ENCODE data around the gene STK32C.

Gene STK32C

DNA sequence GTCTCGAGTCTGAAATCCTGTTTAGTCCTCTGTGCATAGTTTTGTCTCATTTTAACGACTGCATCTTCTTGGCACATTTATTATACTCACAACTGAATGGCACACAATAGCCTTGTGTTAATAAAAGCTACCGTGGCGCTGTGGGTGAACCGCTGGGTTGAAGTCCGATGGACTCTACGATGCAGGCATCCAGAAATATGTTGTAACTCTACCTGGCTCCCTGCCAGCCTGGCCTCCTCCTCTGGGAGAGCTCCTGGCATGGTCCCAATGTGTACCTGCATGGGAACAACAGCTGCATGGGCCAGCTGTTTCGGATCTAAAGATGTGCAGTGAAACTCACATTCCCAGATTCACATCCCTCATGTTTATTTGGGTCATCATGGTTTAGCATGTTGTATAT lies 124.7 kb downstream of the STK32C start:
- DNase-seq (ENCODE audit: insufficient read length, low spot score), result no peak
- no peak for FAIRE-seq
- TF ChIP-seq POLR2A (IDR thresholded peaks at IDR 0.05; ENCODE audit: low read depth, low read length), result no peak

DNA sequence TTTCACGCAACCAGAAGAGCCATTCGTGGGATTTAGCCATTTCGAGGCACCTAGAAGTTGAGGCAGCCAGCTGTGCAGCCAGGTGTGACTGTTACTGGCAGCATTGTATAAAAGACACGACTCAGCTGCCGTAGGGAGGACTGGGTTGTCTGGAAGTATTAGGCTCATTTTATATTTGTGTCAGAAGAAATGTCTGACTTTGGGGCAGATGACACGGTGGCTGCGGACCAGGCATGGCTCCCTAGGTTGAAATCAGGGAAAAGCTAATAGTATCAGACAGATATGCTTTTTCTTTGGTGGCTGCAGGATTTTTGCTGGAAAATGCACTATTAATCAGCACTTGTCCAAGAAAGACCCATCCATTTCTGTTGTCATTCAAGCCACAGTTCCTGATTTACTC lies 125.2 kb downstream of the STK32C start:
- no peak for TF ChIP-seq POLR2A (IDR thresholded peaks at IDR 0.05; ENCODE audit: low read depth, low read length)
- DNase-seq (ENCODE audit: insufficient read length, low spot score), result no peak
- FAIRE-seq, result no peak

DNA sequence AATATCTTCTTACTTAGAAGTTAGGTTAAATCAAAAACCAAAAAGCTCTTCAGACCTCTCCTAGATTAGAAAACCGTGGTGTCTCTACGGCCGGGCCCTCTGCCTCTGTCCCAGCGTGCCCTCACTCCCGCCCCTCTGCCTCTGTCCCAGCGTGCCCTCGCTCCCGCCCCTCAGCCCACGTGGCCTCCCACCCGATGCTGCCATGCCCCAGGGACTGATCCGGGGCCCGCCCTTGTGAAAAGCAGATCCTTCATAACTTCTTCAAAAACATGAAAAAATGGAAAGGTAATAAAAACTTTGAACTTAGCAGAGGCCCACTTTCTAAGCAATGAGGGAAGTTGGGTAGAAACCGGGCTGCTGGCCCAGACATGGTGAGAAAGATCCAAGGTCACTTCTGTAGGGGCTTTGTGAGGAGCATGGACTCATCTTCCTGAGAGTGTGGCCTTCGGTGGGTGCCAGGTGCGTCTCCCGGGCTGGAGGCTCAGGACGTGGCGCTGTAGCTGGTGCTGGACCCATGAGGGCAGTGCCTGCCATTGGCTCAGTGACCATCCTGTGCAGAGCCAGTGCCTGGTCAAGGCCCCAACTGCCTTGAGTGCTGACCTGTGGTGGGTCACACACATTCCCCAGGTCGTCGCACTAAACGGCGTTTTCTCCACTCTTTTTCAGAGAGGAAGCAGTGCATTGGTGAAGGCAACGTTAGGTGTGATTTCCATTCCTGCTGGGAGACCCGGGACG lies 125.9 kb downstream of the STK32C start:
- TF ChIP-seq POLR2A (IDR thresholded peaks at IDR 0.05; ENCODE audit: low read depth, low read length), result no peak
- no peak for DNase-seq (ENCODE audit: insufficient read length, low spot score)
- no peak for FAIRE-seq

DNA sequence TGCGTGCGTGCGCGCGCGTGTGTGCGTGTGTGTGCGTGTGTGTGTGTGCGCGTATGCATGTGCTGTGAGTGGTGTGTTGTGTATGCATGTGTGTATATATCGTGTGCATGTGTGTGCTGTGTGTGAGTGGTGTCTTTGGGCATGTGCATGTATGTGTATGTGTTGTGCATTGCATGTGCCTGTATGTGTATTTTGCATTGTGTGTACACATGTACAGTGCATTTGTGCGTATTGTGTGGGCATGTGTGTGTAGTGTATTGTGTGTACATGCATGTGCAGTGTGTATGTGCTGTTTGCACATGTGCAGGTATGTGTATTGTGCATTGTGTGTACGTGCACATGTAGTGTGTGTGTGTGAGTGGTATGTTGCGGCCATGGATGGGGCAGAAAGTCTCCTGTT lies 127.0 kb downstream of the STK32C start:
- no peak for FAIRE-seq
- DNase-seq (ENCODE audit: insufficient read length, low spot score), result no peak
- no peak for TF ChIP-seq POLR2A (IDR thresholded peaks at IDR 0.05; ENCODE audit: low read depth, low read length)

DNA sequence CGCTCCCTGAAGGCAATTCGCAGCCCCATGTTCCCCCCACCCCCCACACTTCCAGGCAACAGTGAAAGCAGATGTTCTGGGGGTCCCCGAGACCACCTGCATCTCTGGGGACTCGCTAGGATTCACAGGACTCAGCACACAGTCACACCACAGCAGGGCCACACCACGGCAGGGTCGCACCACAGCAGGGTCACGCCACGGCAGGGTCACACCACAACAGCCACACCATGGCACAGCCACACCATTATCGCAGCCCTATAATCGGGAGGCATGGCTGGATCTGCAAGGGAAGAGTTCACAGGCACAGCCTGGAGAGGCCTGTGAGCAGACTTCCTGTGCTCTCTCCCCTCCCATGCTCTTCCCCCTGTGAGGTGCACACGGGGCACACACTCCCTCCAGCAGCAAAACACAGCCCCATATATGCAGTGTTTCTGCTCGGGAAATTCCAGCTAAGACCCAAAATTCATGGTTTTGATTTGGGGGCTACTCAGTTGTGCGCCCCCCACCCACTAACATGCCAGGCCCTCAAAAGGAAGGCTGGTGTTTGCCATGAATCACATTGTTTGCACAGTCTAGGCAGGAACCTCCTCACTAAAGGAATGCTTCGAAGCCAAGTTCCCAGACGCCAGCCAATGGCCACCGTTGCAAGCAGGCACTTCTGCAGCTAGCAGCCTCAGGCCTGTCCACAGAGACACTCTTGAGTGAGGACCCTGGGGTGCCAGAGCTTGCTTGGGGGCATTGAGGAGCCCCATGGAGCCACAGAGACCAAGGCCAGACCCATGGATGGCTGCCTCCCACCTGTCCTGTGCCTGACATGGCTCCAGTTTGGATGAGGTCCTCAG lies 128.0 kb downstream of the STK32C start:
- DNase-seq (ENCODE audit: insufficient read length, low spot score) (no peak), FAIRE-seq (no peak)

DNA sequence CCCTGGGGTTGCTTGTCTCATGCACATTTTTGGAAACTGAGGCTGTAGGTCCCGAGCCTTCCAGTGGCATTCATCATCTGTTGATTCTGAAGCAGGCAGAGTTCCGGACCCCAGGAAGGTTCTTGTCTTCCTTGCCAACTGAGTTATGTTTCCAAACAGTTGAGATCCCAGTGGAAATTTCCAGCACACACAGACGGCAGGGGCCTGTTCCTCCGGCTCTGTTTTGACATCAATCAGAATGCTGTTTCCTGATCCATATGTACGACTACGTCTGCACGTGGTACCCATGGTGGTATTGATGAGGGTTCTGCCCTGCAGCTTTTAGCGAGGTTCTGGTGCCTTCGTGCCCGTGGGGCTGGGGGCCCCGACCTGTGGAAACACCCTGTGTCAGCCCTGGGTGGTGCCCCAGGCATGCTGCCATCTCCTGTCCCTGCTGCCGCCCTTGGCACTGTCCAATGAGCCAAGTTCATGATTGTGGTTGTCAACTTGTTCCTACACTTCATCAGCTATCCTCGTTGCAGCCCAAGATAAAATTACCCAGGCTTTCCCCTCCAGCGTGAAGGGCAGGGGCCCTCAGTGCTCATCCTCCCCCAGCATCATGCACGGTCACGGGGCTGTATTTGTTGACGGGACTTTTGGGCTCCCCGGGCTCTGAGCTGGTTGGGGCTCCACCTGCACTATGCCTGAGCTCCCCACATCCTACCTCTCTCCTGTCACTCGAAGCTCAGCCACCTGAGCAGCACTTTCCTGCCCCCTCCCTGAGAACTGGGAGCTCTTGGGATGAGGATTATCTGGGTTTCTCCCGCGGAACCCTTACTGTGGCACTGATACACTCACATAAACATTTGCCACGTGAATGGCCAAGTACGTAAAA lies 128.8 kb downstream of the STK32C start:
- FAIRE-seq (no peak), DNase-seq (ENCODE audit: insufficient read length, low spot score) (no peak)
- TF ChIP-seq POLR2A (IDR thresholded peaks at IDR 0.05; ENCODE audit: low read depth, low read length), result no peak

More for the DNA sequence above, 128.0 kb downstream of the STK32C start:
- TF ChIP-seq POLR2A (IDR thresholded peaks at IDR 0.05; ENCODE audit: low read depth, low read length), result no peak

DNA sequence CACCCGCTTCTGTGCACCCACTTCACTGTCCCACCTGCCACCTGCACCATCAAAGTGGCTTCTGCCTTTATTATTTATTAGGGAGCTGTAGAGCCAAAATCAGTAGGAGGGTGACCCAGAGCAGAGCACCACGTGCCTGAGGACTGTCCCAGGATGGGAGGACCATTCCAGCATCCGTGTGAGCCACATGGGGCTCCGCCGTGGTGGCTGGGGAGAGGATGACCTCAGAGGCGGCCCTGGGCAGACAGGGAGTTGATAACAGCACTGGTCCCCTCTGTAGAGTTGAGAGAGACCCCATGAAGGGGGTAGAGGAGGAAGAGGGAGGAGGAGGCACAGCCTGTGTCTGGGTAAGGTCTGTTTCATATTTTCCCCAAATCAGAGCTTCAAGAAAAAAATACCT lies 129.7 kb downstream of the STK32C start:
- DNase-seq (ENCODE audit: insufficient read length, low spot score), result no peak
- no peak for FAIRE-seq
- no peak for TF ChIP-seq POLR2A (IDR thresholded peaks at IDR 0.05; ENCODE audit: low read depth, low read length)

DNA sequence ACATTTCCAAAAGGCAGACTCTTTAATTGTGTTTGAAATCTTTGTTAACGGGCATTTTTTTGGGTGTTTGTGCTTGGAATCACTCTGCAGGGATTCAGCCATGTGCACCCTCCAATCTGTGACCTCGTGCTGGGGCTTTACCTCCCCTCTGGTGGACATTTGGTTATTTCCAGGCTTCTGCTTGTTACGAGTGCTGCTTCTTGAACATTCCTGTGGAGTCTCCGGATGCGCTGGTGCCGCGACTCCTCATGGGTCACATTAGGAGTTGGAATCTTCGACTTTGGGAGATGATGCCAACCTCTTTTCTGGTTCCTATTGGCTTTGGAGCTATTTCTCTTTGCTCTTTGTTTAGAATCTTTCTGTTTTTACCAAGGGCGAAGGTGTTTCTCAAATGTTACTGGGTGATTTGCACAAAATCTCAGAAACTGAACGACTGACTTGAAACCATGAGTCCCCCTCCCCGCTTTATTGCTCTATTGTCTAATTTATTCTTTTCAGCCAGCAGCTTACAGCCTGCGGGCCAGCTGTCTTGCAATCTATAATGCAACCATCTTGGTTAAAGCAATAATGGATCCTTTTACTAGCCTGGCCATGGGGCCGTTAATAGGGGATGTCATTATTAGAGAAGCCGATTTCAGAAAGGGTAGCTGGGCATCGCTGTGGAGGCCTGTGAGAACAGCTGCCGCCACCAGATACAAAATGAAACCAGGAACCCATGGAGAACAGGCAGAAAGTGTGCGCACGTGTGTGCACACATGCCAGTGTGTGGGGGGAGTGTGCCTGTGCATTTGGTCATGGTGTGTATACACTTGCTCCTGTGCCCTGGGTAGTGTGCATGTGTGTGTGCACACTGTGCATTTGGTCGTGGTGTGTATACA lies 130.9 kb downstream of the STK32C start:
- FAIRE-seq (no peak), DNase-seq (ENCODE audit: insufficient read length, low spot score) (no peak)
- no peak for TF ChIP-seq POLR2A (IDR thresholded peaks at IDR 0.05; ENCODE audit: low read depth, low read length)

DNA sequence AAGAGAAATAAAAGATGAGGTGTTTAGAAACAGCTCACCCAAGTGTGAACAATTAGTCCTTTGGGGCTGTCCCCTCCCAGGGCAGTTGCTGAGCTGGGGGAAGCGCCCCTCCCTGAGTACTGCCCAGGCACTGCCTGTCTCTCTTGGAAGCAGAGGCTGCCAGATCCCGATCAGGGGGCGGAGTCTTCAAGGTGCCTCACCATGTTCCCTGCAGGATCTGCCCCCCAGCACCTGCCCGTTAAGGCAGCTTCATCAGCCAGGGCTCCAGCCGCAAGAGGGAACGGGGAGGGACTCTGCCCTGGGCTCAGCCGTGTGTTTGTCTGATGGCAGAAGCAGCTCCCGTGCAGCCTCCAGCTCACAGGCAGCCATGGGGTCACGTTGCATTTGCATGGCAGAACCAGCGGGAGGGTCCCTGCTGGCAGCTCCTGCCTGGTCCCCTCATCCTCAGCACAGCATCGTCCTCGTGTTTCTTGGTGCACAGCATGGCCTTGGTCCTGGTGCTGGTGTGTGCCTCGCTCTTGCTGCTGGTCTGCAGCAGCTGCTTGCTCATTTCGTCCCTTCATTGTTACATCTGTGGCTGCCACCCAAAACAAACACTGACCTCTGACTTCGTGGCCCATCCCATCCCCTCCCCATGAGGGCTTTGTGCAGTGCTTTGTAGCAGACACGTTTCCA lies 131.7 kb downstream of the STK32C start:
- TF ChIP-seq POLR2A (IDR thresholded peaks at IDR 0.05; ENCODE audit: low read depth, low read length), result no peak
- FAIRE-seq, result no peak
- DNase-seq (ENCODE audit: insufficient read length, low spot score), result no peak

DNA sequence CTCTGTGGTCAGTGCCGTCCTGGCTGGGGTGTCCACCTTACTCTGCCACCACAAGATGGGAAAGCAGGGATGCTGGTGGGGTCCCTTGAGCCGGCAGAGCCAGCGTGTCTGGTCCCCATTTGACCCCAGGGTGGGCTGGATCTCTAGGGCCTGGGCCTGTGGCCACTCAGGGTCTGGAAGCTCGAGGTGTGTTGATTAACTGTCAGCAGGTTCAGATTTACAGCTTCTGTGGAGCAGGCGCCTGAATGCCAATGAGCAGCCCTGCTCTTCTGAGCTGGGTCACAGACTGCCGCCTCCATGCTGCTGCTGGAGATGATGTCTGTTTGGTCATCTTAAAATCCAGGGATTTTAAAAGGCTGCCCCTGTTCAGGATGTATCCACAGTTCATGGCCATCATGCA lies 132.3 kb downstream of the STK32C start:
- no peak for FAIRE-seq
- DNase-seq (ENCODE audit: insufficient read length, low spot score), result no peak
- TF ChIP-seq POLR2A (IDR thresholded peaks at IDR 0.05; ENCODE audit: low read depth, low read length), result no peak

DNA sequence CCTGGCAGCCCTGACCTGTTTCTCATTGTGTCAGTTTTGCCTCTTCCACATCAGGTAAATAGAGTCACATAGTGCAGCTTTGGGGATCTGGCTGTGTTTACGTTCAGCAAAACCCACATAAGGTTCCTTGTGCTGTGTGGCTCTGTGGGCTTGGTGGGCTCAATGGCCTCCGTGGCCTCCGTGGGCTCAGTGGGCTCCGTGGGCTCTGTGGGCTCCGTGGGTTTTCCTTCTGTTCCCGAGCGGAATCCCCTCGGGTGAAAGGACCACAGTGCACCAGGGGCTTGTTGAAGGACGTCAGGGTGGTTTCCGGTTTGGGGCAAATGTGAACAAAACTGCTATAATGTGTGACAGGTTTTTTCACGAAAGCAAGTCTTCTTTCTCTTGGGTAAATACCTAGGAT lies 133.5 kb downstream of the STK32C start:
- FAIRE-seq (no peak), DNase-seq (ENCODE audit: insufficient read length, low spot score) (no peak)
- no peak for TF ChIP-seq POLR2A (IDR thresholded peaks at IDR 0.05; ENCODE audit: low read depth, low read length)

DNA sequence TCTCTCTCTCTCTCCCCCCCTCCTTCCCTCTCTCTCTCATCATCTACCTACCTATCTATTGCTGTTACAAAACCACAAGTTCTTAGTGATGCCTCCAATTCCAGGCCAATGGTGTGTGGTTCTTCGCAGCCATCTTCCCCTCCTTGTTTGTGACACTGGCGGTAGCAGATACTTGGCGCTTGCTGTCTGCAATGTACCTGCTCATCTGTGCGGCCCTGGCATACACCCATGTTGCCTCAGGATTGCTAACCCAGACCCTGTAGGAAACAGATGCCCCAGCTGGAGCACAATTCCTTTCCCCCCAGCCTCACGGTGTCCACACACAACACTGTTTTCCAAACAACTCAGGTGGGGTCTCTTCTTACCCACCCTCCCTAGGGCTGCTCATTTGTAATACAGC lies 134.6 kb downstream of the STK32C start:
- TF ChIP-seq POLR2A (IDR thresholded peaks at IDR 0.05; ENCODE audit: low read depth, low read length), result no peak
- DNase-seq (ENCODE audit: insufficient read length, low spot score), result no peak
- FAIRE-seq, result no peak
